ENCODE measurements around the gene HNRNPC.
"Not testable (repeated sequence)": the region's sequence is repeated elsewhere in the genome, so short reads cannot be mapped to it uniquely, and the experiment has no call there.

HNRNPC gene

DNA sequence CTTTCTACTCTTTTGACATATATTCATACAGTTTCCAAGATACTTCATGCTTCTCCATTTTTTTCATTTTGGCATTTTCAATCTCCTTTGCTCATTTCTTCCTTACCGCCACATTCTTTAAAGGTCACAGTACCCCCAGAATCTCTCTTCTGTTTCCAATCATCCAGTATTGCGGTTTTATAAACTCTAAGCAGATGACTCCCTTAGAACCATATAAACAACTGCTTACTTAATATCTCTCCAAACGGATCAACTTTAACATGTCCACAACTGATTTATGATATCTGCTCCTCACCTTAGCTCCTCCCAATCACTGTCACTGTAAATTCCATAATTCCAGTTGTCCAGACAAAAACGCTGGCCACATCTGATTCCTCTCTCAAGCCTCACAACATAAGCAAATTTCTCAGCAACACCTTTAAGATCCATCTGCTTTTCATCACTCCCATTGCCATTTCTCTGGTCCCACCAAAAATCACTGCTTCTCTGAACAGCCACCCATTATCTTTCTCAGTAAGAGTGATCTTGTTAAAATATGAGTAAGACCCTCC, 49.6 kb downstream of the HNRNPC start:
- no peaks in the 10 kb centered on the region for H3K27me3 ChIP-seq (ENCODE audit: insufficient read depth, low read length)
- H3K27ac ChIP-seq (ENCODE audit: low read length) = no peak overlapping the region
- H3K4me1 ChIP-seq (ENCODE audit: insufficient read depth, low read length) = peaks cover 9% of the 10 kb centered on the region

DNA sequence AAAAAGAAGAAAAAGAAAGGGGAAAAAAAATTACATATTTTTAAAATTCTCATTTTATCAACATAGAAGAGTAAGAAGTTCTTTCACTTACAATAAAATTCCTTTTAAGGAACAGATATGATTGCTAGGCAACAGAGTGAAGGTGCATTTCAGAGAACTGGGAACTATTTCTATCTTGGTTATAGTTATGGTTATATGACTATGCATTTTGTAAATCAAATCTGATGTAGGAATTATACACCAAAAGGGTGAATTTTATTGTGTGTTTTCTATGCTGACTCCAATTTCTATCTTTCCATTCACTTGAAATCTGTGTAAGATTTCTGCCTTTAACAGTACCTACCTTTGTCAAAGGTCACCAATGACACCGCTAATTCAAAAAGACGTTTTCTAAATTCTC, 50.1 kb downstream of the HNRNPC start:
- Histone ChIP-seq H3K27ac (ENCODE audit: low read length) (no peak overlapping the region), H3K9ac (ENCODE audit: low read depth, low read length) (no peak overlapping the region), H3K9me3 (ENCODE audit: insufficient read depth, low read depth, low read length) (no peaks in the 10 kb centered on the region), H3K27me3 (ENCODE audit: insufficient read depth, low read length) (no peaks in the 10 kb centered on the region), H3K4me1 (ENCODE audit: insufficient read depth, low read length) (peaks cover 9% of the 10 kb centered on the region), H3K36me3 (ENCODE audit: insufficient read depth, low read depth, low read length) (peaks cover 100% of the 10 kb centered on the region), H3K4me3 (ENCODE audit: low read length) (no peak overlapping the region)

More for the DNA sequence above, 49.6 kb downstream of the HNRNPC start:
- H3K9ac ChIP-seq (ENCODE audit: low read depth, low read length) = no peak overlapping the region
- no peaks in the 10 kb centered on the region for H3K9me3 ChIP-seq (ENCODE audit: insufficient read depth, low read depth, low read length)
- no peak overlapping the region for H3K4me3 ChIP-seq (ENCODE audit: low read length)
- H3K36me3 ChIP-seq (ENCODE audit: insufficient read depth, low read depth, low read length) = peaks cover 100% of the 10 kb centered on the region

DNA sequence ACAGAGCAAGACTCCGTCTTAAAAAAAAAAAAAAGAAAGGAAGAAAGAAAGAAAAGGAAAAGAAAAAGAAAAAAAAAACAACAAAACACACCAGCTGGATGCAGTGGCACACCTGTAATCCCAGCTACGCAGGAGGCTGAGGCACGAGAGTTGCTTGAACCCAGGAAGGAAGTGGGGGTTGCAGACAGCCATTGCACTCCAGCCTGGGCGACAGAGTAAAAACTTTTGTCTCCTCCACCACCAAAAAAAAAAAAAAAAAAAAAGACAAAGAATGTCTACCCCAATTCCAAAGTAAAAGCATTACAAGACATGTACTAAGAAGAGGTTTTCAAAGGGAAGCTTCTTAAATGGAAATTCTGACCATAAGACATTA, 53.4 kb downstream of the HNRNPC start:
- H3K4me3 ChIP-seq (ENCODE audit: low read length) = no peak overlapping the region
- H3K9ac ChIP-seq (ENCODE audit: low read depth, low read length) = no peak overlapping the region
- peaks cover 4% of the 10 kb centered on the region; the same call in 1 of the 2 replicates for H3K4me1 ChIP-seq (ENCODE audit: insufficient read depth, low read length)
- H3K27me3 ChIP-seq (ENCODE audit: insufficient read depth, low read length) = no peaks in the 10 kb centered on the region
- H3K9me3 ChIP-seq (ENCODE audit: insufficient read depth, low read depth, low read length) = no peaks in the 10 kb centered on the region
- H3K36me3 ChIP-seq (ENCODE audit: insufficient read depth, low read depth, low read length) = peaks cover 100% of the 10 kb centered on the region
- H3K27ac ChIP-seq (ENCODE audit: low read length) = no peak overlapping the region

DNA sequence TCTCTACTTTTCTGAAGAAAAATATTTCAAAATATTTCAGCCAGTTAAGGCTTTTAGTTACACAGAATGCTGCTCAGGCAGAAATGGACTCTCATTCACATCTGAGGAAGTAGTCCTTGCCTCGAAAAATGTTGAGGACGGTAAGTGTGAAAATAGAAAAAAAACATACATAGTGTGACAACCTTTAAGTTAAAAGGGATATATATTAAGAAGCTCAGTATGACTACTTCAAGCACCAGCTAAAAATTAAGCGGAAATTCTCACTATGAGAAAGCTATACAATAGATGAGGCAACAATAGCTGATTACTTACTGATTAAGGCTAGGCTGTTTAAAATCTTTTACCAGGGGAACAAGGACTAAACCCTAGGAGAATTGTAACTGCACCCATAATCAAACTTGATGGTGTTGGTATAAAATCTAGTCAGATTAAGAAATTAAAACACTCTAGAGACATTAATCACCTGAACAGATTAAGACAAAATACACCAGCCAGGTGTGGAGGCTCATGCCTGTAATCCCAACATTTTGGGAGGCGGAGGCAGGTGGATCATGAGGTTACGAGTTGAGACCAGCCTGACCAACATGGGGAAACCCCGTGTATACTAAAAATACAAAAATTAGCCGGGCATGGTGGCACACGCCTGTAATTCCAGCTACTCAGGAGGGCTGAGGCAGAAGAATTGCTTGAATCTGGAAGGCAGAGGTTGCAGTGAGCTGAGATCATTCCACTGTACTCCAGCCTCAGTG, 53.9 kb downstream of the HNRNPC start:
- no peak overlapping the region for H3K9ac ChIP-seq (ENCODE audit: low read depth, low read length)
- peaks cover 99% of the 10 kb centered on the region for H3K36me3 ChIP-seq (ENCODE audit: insufficient read depth, low read depth, low read length)
- H3K27ac ChIP-seq (ENCODE audit: low read length) = no peak overlapping the region
- H3K4me3 ChIP-seq (ENCODE audit: low read length) = no peak overlapping the region
- H3K27me3 ChIP-seq (ENCODE audit: insufficient read depth, low read length) = no peaks in the 10 kb centered on the region
- H3K9me3 ChIP-seq (ENCODE audit: insufficient read depth, low read depth, low read length) = no peaks in the 10 kb centered on the region
- peaks cover 3% of the 10 kb centered on the region; the same call in 1 of the 2 replicates for H3K4me1 ChIP-seq (ENCODE audit: insufficient read depth, low read length)

DNA sequence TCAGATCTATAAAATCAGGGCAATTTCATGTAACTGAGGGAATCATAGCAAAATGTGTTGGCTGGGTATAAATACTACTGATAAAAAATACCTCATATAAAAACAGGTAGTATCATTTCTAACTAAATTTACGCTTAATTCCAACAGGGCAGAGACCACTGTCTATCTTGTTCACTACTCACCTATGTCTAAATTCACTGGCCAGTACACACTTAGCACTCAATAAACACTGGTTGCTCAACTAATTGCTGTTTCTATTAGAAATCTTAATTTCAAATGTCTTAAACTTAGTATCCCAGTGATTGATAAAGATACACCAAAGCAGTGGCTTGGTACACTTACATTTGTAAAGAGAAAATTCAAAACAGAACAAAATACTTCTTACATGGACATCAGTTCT, 55.6 kb downstream of the HNRNPC start:
- Histone ChIP-seq H3K36me3 (ENCODE audit: insufficient read depth, low read depth, low read length) (peaks cover 99% of the 10 kb centered on the region), H3K27ac (ENCODE audit: low read length) (no peak overlapping the region)

DNA sequence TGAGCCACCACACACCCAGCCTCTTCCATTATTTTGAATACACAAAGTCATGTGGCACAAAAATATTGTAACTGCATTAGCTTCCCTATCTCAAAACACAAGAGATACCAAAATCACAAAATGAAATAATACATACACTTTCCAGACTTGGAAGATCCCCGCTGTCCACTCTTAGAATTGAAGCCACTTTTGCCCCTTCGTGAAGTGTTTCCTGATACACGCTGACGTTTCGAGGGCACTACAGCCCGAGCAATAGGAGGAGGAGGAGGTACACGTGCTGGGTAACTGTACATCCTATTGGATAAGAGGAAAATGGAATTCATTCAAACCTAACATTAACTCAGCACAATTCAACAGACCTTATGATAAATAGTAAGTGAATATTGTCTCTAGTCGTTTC, 56.4 kb downstream of the HNRNPC start:
- not testable (repeated sequence) for H3K4me3 ChIP-seq (ENCODE audit: low read length); H3K9me3 ChIP-seq (ENCODE audit: insufficient read depth, low read depth, low read length); H3K4me1 ChIP-seq (ENCODE audit: insufficient read depth, low read length); H3K9ac ChIP-seq (ENCODE audit: low read depth, low read length); H3K27ac ChIP-seq (ENCODE audit: low read length); H3K27me3 ChIP-seq (ENCODE audit: insufficient read depth, low read length)
- peaks cover 99% of the 10 kb centered on the region for H3K36me3 ChIP-seq (ENCODE audit: insufficient read depth, low read depth, low read length)

More for the DNA sequence above, 55.6 kb downstream of the HNRNPC start:
- Histone ChIP-seq H3K4me3 (ENCODE audit: low read length) (no peak overlapping the region), H3K27me3 (ENCODE audit: insufficient read depth, low read length) (no peaks in the 10 kb centered on the region), H3K9ac (ENCODE audit: low read depth, low read length) (no peak overlapping the region), H3K9me3 (ENCODE audit: insufficient read depth, low read depth, low read length) (no peaks in the 10 kb centered on the region), H3K4me1 (ENCODE audit: insufficient read depth, low read length) (no peaks in the 10 kb centered on the region; the same call in 1 of the 2 replicates)

DNA sequence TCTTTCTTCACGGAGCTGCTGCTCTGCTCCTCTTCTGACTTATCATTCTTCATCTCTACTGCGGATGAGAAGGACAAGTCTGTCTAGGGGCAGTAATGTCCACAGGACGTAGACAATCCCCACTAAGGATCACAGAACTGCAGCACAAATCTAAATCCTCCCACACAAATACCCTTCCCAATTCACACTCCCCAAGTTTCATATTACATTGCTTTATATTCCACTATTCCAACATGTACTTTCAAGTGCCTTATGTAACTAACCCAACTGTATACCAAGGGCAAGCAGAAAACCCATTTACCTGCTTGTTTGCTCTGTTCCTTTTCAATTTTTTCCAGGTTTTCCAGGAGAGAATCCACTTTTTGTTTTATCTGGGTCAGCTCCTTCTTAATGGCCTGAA, 57.7 kb downstream of the HNRNPC start:
- H3K4me3 ChIP-seq (ENCODE audit: low read length) = no peak overlapping the region
- H3K27me3 ChIP-seq (ENCODE audit: insufficient read depth, low read length) = no peaks in the 10 kb centered on the region
- no peaks in the 10 kb centered on the region for H3K9me3 ChIP-seq (ENCODE audit: insufficient read depth, low read depth, low read length)
- H3K4me1 ChIP-seq (ENCODE audit: insufficient read depth, low read length) = peaks cover 5% of the 10 kb centered on the region; the same call in 1 of the 2 replicates
- no peak overlapping the region for H3K27ac ChIP-seq (ENCODE audit: low read length)
- H3K9ac ChIP-seq (ENCODE audit: low read depth, low read length) = no peak overlapping the region
- H3K36me3 ChIP-seq (ENCODE audit: insufficient read depth, low read depth, low read length) = peaks cover 99% of the 10 kb centered on the region

DNA sequence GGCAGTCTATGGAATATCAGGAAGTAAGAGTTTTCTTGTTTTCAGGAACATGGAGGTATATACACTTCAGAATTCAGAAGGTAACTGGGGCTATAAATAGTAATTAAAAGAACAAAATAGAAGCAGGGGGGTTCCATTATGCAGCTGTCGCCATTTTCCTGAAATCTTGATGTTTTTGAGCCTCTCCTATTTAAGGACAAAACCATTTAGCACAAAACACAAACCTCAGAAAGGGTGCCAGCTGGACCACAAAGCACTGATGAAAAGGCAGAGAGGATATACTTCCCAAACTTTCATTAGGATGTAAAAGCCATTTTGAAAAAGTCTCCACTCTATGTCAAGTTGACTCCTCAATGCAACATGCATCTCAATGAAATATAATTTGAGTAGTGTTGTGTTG, 59.2 kb downstream of the HNRNPC start:
- Histone ChIP-seq H3K27me3 (ENCODE audit: insufficient read depth, low read length) (no peaks in the 10 kb centered on the region), H3K36me3 (ENCODE audit: insufficient read depth, low read depth, low read length) (peaks cover 99% of the 10 kb centered on the region), H3K27ac (ENCODE audit: low read length) (no peak overlapping the region), H3K9me3 (ENCODE audit: insufficient read depth, low read depth, low read length) (no peaks in the 10 kb centered on the region), H3K4me1 (ENCODE audit: insufficient read depth, low read length) (peaks cover 5% of the 10 kb centered on the region; the same call in 1 of the 2 replicates), H3K4me3 (ENCODE audit: low read length) (no peak overlapping the region), H3K9ac (ENCODE audit: low read depth, low read length) (no peak overlapping the region)

DNA sequence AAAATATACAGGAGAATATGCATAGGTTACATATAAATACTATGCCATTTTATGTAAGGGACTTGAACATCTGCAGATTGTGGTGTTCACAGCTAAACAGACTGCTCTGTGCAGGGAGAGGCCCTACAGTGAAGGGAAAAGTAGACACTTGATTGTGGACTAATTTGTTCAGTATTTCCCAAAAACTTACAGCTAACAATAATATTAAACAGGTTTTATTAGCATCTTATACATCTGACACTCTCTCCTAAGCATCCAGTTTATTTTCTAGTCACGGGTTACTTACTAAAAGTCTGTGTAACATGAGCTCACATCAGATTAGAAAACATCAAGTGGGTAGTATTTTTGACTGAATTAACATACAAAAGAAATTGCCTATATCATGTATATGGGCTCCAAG, 60.1 kb downstream of the HNRNPC start:
- H3K27ac ChIP-seq (ENCODE audit: low read length) = no peak overlapping the region
- no peak overlapping the region for H3K4me3 ChIP-seq (ENCODE audit: low read length)
- H3K27me3 ChIP-seq (ENCODE audit: insufficient read depth, low read length) = no peaks in the 10 kb centered on the region
- H3K36me3 ChIP-seq (ENCODE audit: insufficient read depth, low read depth, low read length) = peaks cover 91% of the 10 kb centered on the region
- H3K4me1 ChIP-seq (ENCODE audit: insufficient read depth, low read length) = peaks cover 5% of the 10 kb centered on the region; the same call in 1 of the 2 replicates
- no peaks in the 10 kb centered on the region for H3K9me3 ChIP-seq (ENCODE audit: insufficient read depth, low read depth, low read length)
- no peak overlapping the region for H3K9ac ChIP-seq (ENCODE audit: low read depth, low read length)

DNA sequence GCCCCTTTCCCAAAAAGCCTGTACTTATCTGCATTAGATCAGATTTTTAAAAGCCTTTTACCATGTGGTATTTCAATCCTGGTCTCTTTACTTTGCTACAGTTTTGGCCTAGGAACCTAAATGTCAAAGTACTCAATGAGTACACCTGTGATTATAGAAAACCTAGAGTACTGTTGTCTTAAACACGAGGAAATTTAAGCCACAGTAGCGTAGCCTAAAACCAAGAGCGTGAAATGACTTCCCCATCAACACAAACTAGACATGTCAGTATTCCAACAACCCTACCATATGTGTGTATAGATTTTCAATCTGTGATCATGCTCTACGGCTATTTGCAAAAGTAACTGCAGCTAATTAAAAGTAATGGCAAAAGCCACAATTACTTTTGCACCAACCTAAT, 60.7 kb downstream of the HNRNPC start:
- Histone ChIP-seq H3K27me3 (ENCODE audit: insufficient read depth, low read length) (no peaks in the 10 kb centered on the region), H3K4me3 (ENCODE audit: low read length) (no peak overlapping the region), H3K9ac (ENCODE audit: low read depth, low read length) (no peak overlapping the region), H3K4me1 (ENCODE audit: insufficient read depth, low read length) (peaks cover 5% of the 10 kb centered on the region; the same call in 1 of the 2 replicates), H3K9me3 (ENCODE audit: insufficient read depth, low read depth, low read length) (no peaks in the 10 kb centered on the region), H3K36me3 (ENCODE audit: insufficient read depth, low read depth, low read length) (peaks cover 85% of the 10 kb centered on the region), H3K27ac (ENCODE audit: low read length) (no peak overlapping the region)

DNA sequence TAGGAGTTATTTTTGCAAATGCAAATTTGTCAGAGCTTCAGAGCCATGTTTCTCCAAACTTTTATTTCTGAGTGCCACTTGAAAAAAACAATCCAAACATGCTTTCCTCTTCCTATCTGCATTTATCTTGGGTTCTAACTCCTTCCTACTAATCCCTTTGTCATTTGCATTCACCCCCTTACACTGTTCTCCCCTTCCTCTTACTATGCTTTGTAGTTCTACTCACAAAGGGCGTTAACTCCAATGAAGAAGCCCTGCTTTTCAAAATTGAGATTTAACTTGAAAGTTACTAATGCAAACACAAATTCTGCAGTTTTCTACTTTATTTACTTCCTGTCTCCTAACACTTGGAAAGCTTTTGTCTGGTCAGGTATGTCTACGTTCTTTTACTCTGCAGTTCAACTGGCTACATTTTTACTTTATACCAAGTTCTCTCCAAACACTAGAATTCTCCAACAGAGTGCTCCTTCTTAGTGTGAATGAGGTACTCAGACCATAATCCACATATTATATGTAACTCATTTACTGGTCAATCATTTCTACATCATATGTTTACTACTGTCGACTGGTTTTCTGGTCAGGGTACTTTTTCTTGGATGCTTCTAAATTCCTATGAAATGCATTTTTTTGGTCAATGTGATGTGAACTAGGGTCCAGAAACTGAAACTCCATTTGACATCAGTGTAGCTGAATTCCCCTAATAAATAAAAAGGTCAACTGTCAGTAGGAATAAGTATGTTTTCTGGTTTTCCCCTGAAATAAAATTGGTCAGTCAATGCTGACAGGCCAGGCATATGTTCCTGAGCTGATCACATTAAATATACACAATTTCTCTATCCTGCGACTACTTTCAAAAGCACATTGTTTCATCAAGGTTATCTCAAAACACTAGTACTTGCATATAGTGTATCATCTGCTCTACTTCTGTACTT, 62.2 kb downstream of the HNRNPC start:
- no peaks in the 10 kb centered on the region for H3K9me3 ChIP-seq (ENCODE audit: insufficient read depth, low read depth, low read length)
- H3K9ac ChIP-seq (ENCODE audit: low read depth, low read length) = no peak overlapping the region
- H3K27me3 ChIP-seq (ENCODE audit: insufficient read depth, low read length) = no peaks in the 10 kb centered on the region
- H3K27ac ChIP-seq (ENCODE audit: low read length) = no peak overlapping the region
- H3K36me3 ChIP-seq (ENCODE audit: insufficient read depth, low read depth, low read length) = peaks cover 70% of the 10 kb centered on the region
- no peak overlapping the region for H3K4me3 ChIP-seq (ENCODE audit: low read length)
- peaks cover 5% of the 10 kb centered on the region; the same call in 1 of the 2 replicates for H3K4me1 ChIP-seq (ENCODE audit: insufficient read depth, low read length)

Data from iPS-20b (cell line).